Stimulated activated CD4-positive, alpha-beta T cell treated with anti-CD3 and anti-CD28 coated beads, Interleukin-1b, Interleukin-23, amount 100 ng/mL, for 1 hour (primary cell): Measurements from ENCODE around the gene KRTAP27-1.

Source experiments
- DNase-seq, 2 donors: peaks; one replicate each; pipeline ENCODE4 v3.0.0-alpha.2; 2020; ENCODE audit warnings: low read depth in 2 of 2

KRTAP27-1 gene

DNA sequence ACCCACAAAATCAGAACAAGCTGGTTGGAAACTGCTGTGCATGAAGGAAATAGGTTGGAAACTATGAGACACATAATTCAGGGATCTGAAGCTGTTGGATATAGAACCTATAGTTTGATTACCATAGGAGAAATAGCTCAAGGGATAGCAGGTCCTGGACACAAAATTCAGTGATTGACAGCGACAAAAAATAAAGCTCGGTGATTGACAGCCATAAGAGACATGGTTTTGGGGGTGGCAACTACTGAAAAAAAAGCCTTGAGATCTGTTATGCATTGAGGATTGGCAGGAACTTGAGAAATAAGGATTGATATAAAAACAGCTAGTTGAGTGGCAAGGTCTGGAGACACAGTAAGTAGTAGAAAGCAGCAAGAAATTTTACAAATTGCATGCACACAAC, 48.3 kb downstream of the KRTAP27-1 start, which contains the start of gene KRTAP25-1:
Gene KRTAP25-1 (minus strand): TSS at position 300 of the 400 bp plus-strand sequence. CDS start 24 bp downstream, at position 276.
- no peak for DNase-seq
